Ovary (tissue), 9 donors: ENCODE data around the gene EYS. TPM values are rescaled to one million over a fixed set of nuclear protein-coding genes. Genes with fewer than 3 reads are reported as not detected.

Source experiments
- DNase-seq, 5 donors: peaks; one replicate each; pipeline ENCODE4 v3.0.0-alpha.2; 2019 to 2020
- H3K27ac ChIP-seq, 2 donors: fragments of 200-600 bp; one replicate each; pipeline versions ENCODE4 v1.5.1 to v1.8.0; 2019 to 2022
- H3K27me3 ChIP-seq: fragments of 200-600 bp; one replicate; pipeline ENCODE4 v1.8.0; 2022
- H3K36me3 ChIP-seq: fragments of 200-600 bp; sonication (generic); one replicate; pipeline ENCODE4 v1.5.1; 2019
- H3K4me1 ChIP-seq: one replicate; pipeline ENCODE4 v1.8.1; 2013; ENCODE audit warnings: mild to moderate bottlenecking, moderate library complexity; ENCODE audit not compliant: insufficient read depth
- H3K4me3 ChIP-seq: fragments of 200-600 bp; sonication (generic); one replicate; pipeline ENCODE4 v1.5.1; 2017
- H3K9me3 ChIP-seq, 2 donors: fragments of 200-600 bp in 1 of 2; sonication (generic) in 1 of 2; one replicate each; pipeline versions ENCODE4 v1.5.1 to v1.8.1; 2013 to 2019; ENCODE audit warnings: mild to moderate bottlenecking in 1 of 2, moderate library complexity in 1 of 2
- CTCF ChIP-seq, 3 donors: fragments of 450-650 bp in 2 of 3; fragments of 200-600 bp in 1 of 3; IDR thresholded peaks; one replicate each; pipeline versions ENCODE4 v1.5.1 to v1.8.0; 2016 to 2022; ENCODE audit warnings: antibody characterized with exemption in 3 of 3, mild to moderate bottlenecking in 1 of 3
- EP300 ChIP-seq: sonication (generic); formaldehyde crosslinking; IDR thresholded peaks from one replicate; pipeline ENCODE4 v1.6.1; 2017; ENCODE audit warnings: antibody characterized with exemption
- POLR2A ChIP-seq: fragments of 450-650 bp; IDR thresholded peaks from one replicate; pipeline ENCODE4 v1.6.1; 2017; ENCODE audit warnings: antibody characterized with exemption, mild to moderate bottlenecking, moderate library complexity
- WGBS, 3 donors: extraction: QIAGEN DNeasy Blood & Tissue Kit in 1 of 3; methylation state at CpG; one replicate each; pipeline versions ENCODE4 v1.1.5 to v1.1.7; 2013 to 2017; 5-methylcytosine and 5-hydroxymethylcytosine counted together
- intact Hi-C, 4 donors: fragments of 100-400 bp; cut with DNase I; formaldehyde crosslinking; loops; one replicate each; pipeline versions ENCODE4 v1.11.0 to v1.15.1; 2022 to 2023
- polyA plus RNA-seq, 2 donors: library from polyadenylated mRNA; stranded (reverse); fragments of 200-250 nt in 1 of 2; fragments of 350-450 nt in 1 of 2; fragmentation: Illumina TruSeq in 1 of 2; extraction: RNeasy Lipid Tissue Mini Kit (QIAGEN cat#74804) in 1 of 2; gene quantifications; one replicate each; pipeline ENCODE4 v1.2.3, GENCODE V29; 2013 to 2014
- total RNA-seq, 7 donors: library from RNA; depleted of rRNA in 2 of 7; stranded (reverse); fragments of >200 nt in 2 of 7; fragmentation: NEBNext Ultra II Directional in 3 of 7; extraction: Animal tissue kit (Norgen Biotek cat#: 25700) in 3 of 7; gene quantifications; one replicate each; pipeline versions ENCODE4 v1.1.0 to v1.2.4, GENCODE V29; 2016 to 2023
- donor health status: DM: no; HTN: no; CAD: no; lungs with moderate emphysema.
- donor health status: DM: no; HTN: no; CAD: no.
- donor health status: Bipolar disorder and iron deficiency.
- donor health status: DM: yes; HTN: yes; CAD: no.
- donor health status: DM: no; HTN: no; CAD: no.
- donor health status: DM: yes; HTN: yes; CAD: no.

EYS gene
- total and polyA plus RNA-seq, 9 donors: under 0.01 to 0.03 (median 0.01) TPM; not detected in 6

GRCh38 chr6:64289931-64290330, 1417.1 kb downstream of the EYS start:
- TF ChIP-seq POLR2A (no peak), CTCF (IDR thresholded peaks at IDR 0.05) (no peak), EP300 (no peak)
- 89 to 97% (median 92%) methylated on average over 1 of the region's 1 CpG for WGBS, 3 donors
- intact Hi-C loops: no loop called here
- Histone ChIP-seq H3K4me1 (no peaks in the 10 kb centered on the region), H3K9me3 (no peaks in the 10 kb centered on the region), H3K27ac (no peak overlapping the region), H3K4me3 (no peak overlapping the region), H3K27me3 (no peaks in the 10 kb centered on the region), H3K36me3 (no peaks in the 10 kb centered on the region)
- DNase-seq: no peak

- Histone ChIP-seq H3K4me1 (no peaks in the 10 kb centered on the region), H3K9me3 (no peaks in the 10 kb centered on the region), H3K36me3 (no peaks in the 10 kb centered on the region), H3K4me3 (no peak overlapping the region), H3K27ac (no peak overlapping the region), H3K27me3 (no peaks in the 10 kb centered on the region)
- intact Hi-C loops: no loop called here
- DNase-seq: no peak
- TF ChIP-seq CTCF (IDR thresholded peaks at IDR 0.05) (no peak), EP300 (no peak), POLR2A (no peak)
- WGBS, 3 donors: 39 to 54% (median 42%) methylated on average over 3 of the region's 3 CpGs
Measured at GRCh38 chr6:64288351-64288750, 1418.7 kb downstream of the EYS start.

- intact Hi-C loops: no loop called here
- H3K36me3 ChIP-seq: no peaks in the 10 kb centered on the region
- no peak overlapping the region for H3K27ac ChIP-seq
- WGBS, 3 donors: 90 to 97% (median 92%) methylated on average over 1 of the region's 1 CpG
- TF ChIP-seq CTCF (IDR thresholded peaks at IDR 0.05): no peak
- no peak for TF ChIP-seq POLR2A
- TF ChIP-seq EP300: no peak
- H3K4me1 ChIP-seq: no peaks in the 10 kb centered on the region
- no peaks in the 10 kb centered on the region for H3K9me3 ChIP-seq
- DNase-seq: no peak
- no peak overlapping the region for H3K4me3 ChIP-seq
- no peaks in the 10 kb centered on the region for H3K27me3 ChIP-seq
Measured at GRCh38 chr6:64281167-64281566, 1425.9 kb downstream of the EYS start.

- H3K4me3 ChIP-seq: no peak overlapping the region
- no peaks in the 10 kb centered on the region for H3K9me3 ChIP-seq
- no peaks in the 10 kb centered on the region for H3K36me3 ChIP-seq
- intact Hi-C loops: no loop called here
- no peaks in the 10 kb centered on the region for H3K27me3 ChIP-seq
- TF ChIP-seq POLR2A: no peak
- WGBS, 3 donors: 14 to 25% (median 16%) methylated on average over 1 of the region's 1 CpG
- H3K4me1 ChIP-seq: no peaks in the 10 kb centered on the region
- no peak for DNase-seq
- H3K27ac ChIP-seq: no peak overlapping the region
Measured at GRCh38 chr6:64280569-64280968, 1426.5 kb downstream of the EYS start.

GRCh38 chr6:64270083-64270482, 1436.9 kb downstream of the EYS start:
- H3K4me3 ChIP-seq: no peak overlapping the region
- TF ChIP-seq POLR2A: no peak
- TF ChIP-seq EP300: no peak
- no peak for TF ChIP-seq CTCF (IDR thresholded peaks at IDR 0.05)
- no peak for DNase-seq
- no peaks in the 10 kb centered on the region for H3K4me1 ChIP-seq
- H3K27me3 ChIP-seq: no peaks in the 10 kb centered on the region
- intact Hi-C loops: no loop called here
- no peaks in the 10 kb centered on the region for H3K9me3 ChIP-seq
- 89 to 93% (median 90%) methylated on average over 5 of the region's 5 CpGs for WGBS, 3 donors
- H3K27ac ChIP-seq: no peak overlapping the region
- H3K36me3 ChIP-seq: no peaks in the 10 kb centered on the region
